Measurements from ENCODE around the gene MAGEA9.
"Not testable (repeated sequence)": the region's sequence is repeated elsewhere in the genome, so short reads cannot be mapped to it uniquely, and the experiment has no call there.

MAGEA9 gene

GRCh38 chrX:149781727-149782126 lies at the start of gene MAGEA9:
Gene MAGEA9, plus strand, starts transcription at chrX:149781930. Its CDS starts 4,281 bp downstream, at chrX:149786211.
- not testable (repeated sequence) for H4K20me1 ChIP-seq; H3K9me3 ChIP-seq (replicated peaks in 1 of 11); H3K4me2 ChIP-seq; H3K9ac ChIP-seq; H3K4me1 ChIP-seq; H3K4me3 ChIP-seq; H3K27me3 ChIP-seq; H3K36me3 ChIP-seq; H3K27ac ChIP-seq

GRCh38 chrX:149742269-149742668 lies 39.5 kb upstream of the MAGEA9 start:
- not testable (repeated sequence) for H3K4me3 ChIP-seq; H3K9me3 ChIP-seq (replicated peaks in 1 of 11); H3K9ac ChIP-seq; H3K27ac ChIP-seq; H3K36me3 ChIP-seq; H3K27me3 ChIP-seq; H4K20me1 ChIP-seq; H3K4me2 ChIP-seq; H3K4me1 ChIP-seq

- not testable (repeated sequence) for H3K36me3 ChIP-seq; H3K9me3 ChIP-seq (replicated peaks in 1 of 11); H3K27me3 ChIP-seq; H3K4me1 ChIP-seq; H3K9ac ChIP-seq; H3K4me3 ChIP-seq; H3K27ac ChIP-seq; H4K20me1 ChIP-seq; H3K4me2 ChIP-seq
Measured at GRCh38 chrX:149746390-149747007, 35.2 kb upstream of the MAGEA9 start.

- Histone ChIP-seq H3K4me1 (no peaks in the 10 kb centered on the region), H3K27me3 (no peaks in the 10 kb centered on the region), H3K9me3 (replicated peaks in 1 of 11) (peaks cover 0 to 6% (median 0%) of the 10 kb centered on the region in 11 experiments; a peak in 3 of 22 replicates), H3K9ac (no peak overlapping the region), H3K4me3 (no peak overlapping the region), H4K20me1 (no peaks in the 10 kb centered on the region), H3K36me3 (no peaks in the 10 kb centered on the region), H3K27ac (no peak overlapping the region), H3K4me2 (no peak overlapping the region)
- TF ChIP-seq Cebpa-rat (IDR thresholded peaks at IDR 0.05), result no peak
Measured at GRCh38 chrX:149757206-149758067, 24.3 kb upstream of the MAGEA9 start.

GRCh38 chrX:149758068-149758714 lies 23.5 kb upstream of the MAGEA9 start:
- Histone ChIP-seq H3K9ac (no peak overlapping the region), H4K20me1 (no peaks in the 10 kb centered on the region), H3K9me3 (replicated peaks in 1 of 11) (peaks cover 0 to 6% (median 0%) of the 10 kb centered on the region in 11 experiments; a peak in 3 of 22 replicates), H3K27me3 (no peaks in the 10 kb centered on the region), H3K4me1 (no peaks in the 10 kb centered on the region), H3K4me3 (no peak overlapping the region), H3K4me2 (no peak overlapping the region), H3K36me3 (no peaks in the 10 kb centered on the region), H3K27ac (no peak overlapping the region)
- no peak for TF ChIP-seq Cebpa-rat (IDR thresholded peaks at IDR 0.05)

- not testable (repeated sequence) for H3K4me3 ChIP-seq; H3K36me3 ChIP-seq; H3K4me1 ChIP-seq; H3K27me3 ChIP-seq; H3K27ac ChIP-seq; H4K20me1 ChIP-seq; H3K9ac ChIP-seq; H3K9me3 ChIP-seq (replicated peaks in 1 of 11); H3K4me2 ChIP-seq
Measured at GRCh38 chrX:149758715-149759078, 23.0 kb upstream of the MAGEA9 start.

GRCh38 chrX:149759824-149760223 lies 21.9 kb upstream of the MAGEA9 start:
- Histone ChIP-seq H3K9ac (no peak overlapping the region), H3K27me3 (no peaks in the 10 kb centered on the region), H3K4me1 (no peaks in the 10 kb centered on the region), H3K4me3 (no peak overlapping the region), H3K27ac (no peak overlapping the region), H3K9me3 (replicated peaks in 1 of 11) (peaks cover 0 to 6% (median 0%) of the 10 kb centered on the region in 11 experiments; a peak in 3 of 22 replicates), H3K36me3 (no peaks in the 10 kb centered on the region), H4K20me1 (no peaks in the 10 kb centered on the region), H3K4me2 (no peak overlapping the region)
- TF ChIP-seq Cebpa-rat (IDR thresholded peaks at IDR 0.05), result no peak

- H3K4me3 ChIP-seq, result no peak overlapping the region
- H4K20me1 ChIP-seq, result no peaks in the 10 kb centered on the region
- H3K36me3 ChIP-seq, result no peaks in the 10 kb centered on the region
- no peaks in the 10 kb centered on the region for H3K27me3 ChIP-seq
- H3K27ac ChIP-seq, result no peak overlapping the region
- peaks cover 0 to 6% (median 0%) of the 10 kb centered on the region in 11 experiments; a peak in 3 of 22 replicates for H3K9me3 ChIP-seq (replicated peaks in 1 of 11)
- no peak overlapping the region for H3K9ac ChIP-seq
- H3K4me1 ChIP-seq, result no peaks in the 10 kb centered on the region
- no peak for TF ChIP-seq Cebpa-rat (IDR thresholded peaks at IDR 0.05)
- no peak overlapping the region for H3K4me2 ChIP-seq
Measured at GRCh38 chrX:149760965-149761364, 20.8 kb upstream of the MAGEA9 start.

- not testable (repeated sequence) for H3K4me1 ChIP-seq; H3K27me3 ChIP-seq; H4K20me1 ChIP-seq; H3K36me3 ChIP-seq; H3K27ac ChIP-seq; H3K4me3 ChIP-seq; H3K9ac ChIP-seq; H3K9me3 ChIP-seq (replicated peaks in 1 of 11); H3K4me2 ChIP-seq
Measured at GRCh38 chrX:149761858-149762674, 19.7 kb upstream of the MAGEA9 start.
